Measurements from ENCODE around the gene ZNF785. TPM values are rescaled to one million over a fixed set of nuclear protein-coding genes. Genes with fewer than 3 reads are reported as not detected.

Gene ZNF785
- total RNA-seq, 4 donors from 2014 or later: 9.5 to 19.2 (median 10.4) TPM

- intact Hi-C loops (cut with DNase I; ENCODE audit: low total_unique reads): no loop called here
- WGBS, 2 donors: 98 to 99% methylated on average over 14 to 18 of the region's 18 CpGs
- no peak for DNase-seq (ENCODE audit: low spot score in 2 of 2)
- TF ChIP-seq POLR2A (IDR thresholded peaks at IDR 0.05) (no peak), CTCF (IDR thresholded peaks at IDR 0.05) (no peak)
- H3K4me3 ChIP-seq (ENCODE audit: low read depth, poor library complexity, severe bottlenecking): no peak overlapping the region
These were observed 30.8 kb downstream of the ZNF785 start for GRCh38 chr16:30554557-30555314.

DNA sequence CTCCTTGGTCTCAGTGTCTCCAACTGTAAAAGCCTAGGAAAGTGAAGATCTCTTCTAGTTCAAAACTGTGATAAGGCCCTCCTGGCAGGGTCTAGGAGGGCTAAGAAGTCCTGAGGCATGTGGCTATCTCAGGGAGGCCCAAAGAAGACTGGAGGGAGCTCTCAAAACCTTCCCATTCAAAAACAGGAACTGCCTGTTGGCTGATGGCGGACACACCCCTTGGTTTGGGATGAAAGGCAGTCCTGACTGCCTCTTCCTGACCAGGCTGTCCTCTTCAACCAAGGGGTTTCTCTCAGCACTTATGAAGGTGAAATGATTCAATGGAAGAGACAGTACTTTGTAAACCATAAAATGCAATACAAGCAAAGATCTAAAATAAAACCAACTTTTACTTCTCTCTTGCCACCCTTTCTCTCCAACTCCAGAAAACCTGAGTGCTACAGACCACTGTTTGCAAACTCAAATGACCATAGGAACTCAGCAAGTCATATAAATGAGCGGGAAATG lies 32.1 kb downstream of the ZNF785 start:
- intact Hi-C loops (cut with DNase I; ENCODE audit: low total_unique reads): no loop called here
- TF ChIP-seq CTCF (IDR thresholded peaks at IDR 0.05) (no peak), POLR2A (IDR thresholded peaks at IDR 0.05) (no peak)
- no peak for DNase-seq (ENCODE audit: low spot score in 2 of 2)
- no peak overlapping the region for H3K4me3 ChIP-seq (ENCODE audit: low read depth, poor library complexity, severe bottlenecking)
- 85 to 87% methylated on average over 2 of the region's 2 CpGs for WGBS, 2 donors

DNA sequence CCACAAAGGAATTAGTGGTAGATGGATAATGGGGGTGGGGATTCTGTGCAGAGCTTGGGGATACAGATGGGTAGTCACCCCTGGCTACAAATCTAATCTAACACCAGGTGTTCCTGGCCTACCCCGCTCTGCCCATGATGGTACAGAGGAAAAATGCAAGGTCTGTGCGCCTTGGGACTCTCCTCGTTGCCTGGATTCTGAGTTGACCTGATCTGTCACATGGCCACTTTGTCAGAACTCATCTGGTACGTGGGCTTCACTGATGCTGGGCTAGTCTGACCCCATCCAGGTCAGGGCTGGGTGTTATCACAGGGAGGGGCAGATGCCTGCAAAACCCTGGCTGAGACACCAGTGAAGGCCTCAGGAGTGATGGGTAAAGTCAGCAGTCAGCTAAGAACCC lies 32.5 kb downstream of the ZNF785 start:
- TF ChIP-seq CTCF (IDR thresholded peaks at IDR 0.05) (no peak), POLR2A (IDR thresholded peaks at IDR 0.05) (no peak)
- intact Hi-C loops (cut with DNase I; ENCODE audit: low total_unique reads): no loop called here
- H3K4me3 ChIP-seq (ENCODE audit: low read depth, poor library complexity, severe bottlenecking): no peak overlapping the region
- DNase-seq (ENCODE audit: low spot score in 2 of 2): no peak
- WGBS, 2 donors: 85 to 100% methylated on average over 4 of the region's 4 CpGs

- intact Hi-C loops (cut with DNase I; ENCODE audit: low total_unique reads): no loop called here
- 38 to 43% methylated on average over 3 of the region's 3 CpGs for WGBS, 2 donors
- H3K4me3 ChIP-seq (ENCODE audit: low read depth, poor library complexity, severe bottlenecking): no peak overlapping the region
- TF ChIP-seq POLR2A (IDR thresholded peaks at IDR 0.05) (no peak), CTCF (IDR thresholded peaks at IDR 0.05) (no peak)
- no peak for DNase-seq (ENCODE audit: low spot score in 2 of 2)
These were observed 33.7 kb downstream of the ZNF785 start for GRCh38 chr16:30551781-30552180.

GRCh38 chr16:30548416-30549253 lies 36.9 kb downstream of the ZNF785 start:
- intact Hi-C loops (cut with DNase I; ENCODE audit: low total_unique reads): no loop called here
- no peak for TF ChIP-seq CTCF (IDR thresholded peaks at IDR 0.05)
- no peak for TF ChIP-seq POLR2A (IDR thresholded peaks at IDR 0.05)
- H3K4me3 ChIP-seq (ENCODE audit: low read depth, poor library complexity, severe bottlenecking): no peak overlapping the region
- WGBS, 2 donors: 76 to 84% methylated on average over 8 of the region's 8 CpGs
- DNase-seq (ENCODE audit: low spot score in 2 of 2): no peak

Measured in lower leg skin (tissue), 4 donors.